Stomach (tissue), 9 donors: Measurements from ENCODE around the gene PANK4. TPM values are rescaled to one million over a fixed set of nuclear protein-coding genes. Genes with fewer than 3 reads are reported as not detected.

Experiments used
- DNase-seq, 2 donors: peaks; one replicate each; pipeline versions ENCODE4 v3.0.0 to v3.0.0-alpha.2; 2013 to 2019
- H3K27ac ChIP-seq, 5 donors: fragments of 200-600 bp in 4 of 5; sonication (generic) in 4 of 5; one replicate each; pipeline ENCODE4 v1.5.1; 2013 to 2019; ENCODE audit warnings: mild to moderate bottlenecking in 1 of 5, moderate library complexity in 1 of 5
- H3K27me3 ChIP-seq, 3 donors: fragments of 200-600 bp; sonication (generic); one replicate each; pipeline ENCODE4 v1.5.1; 2017 to 2019; ENCODE audit warnings: mixed run types in 1 of 3
- H3K36me3 ChIP-seq, 4 donors: fragments of 200-600 bp; sonication (generic); 1 replicate in 3 of 4; 2 replicates in 1 of 4; pipeline ENCODE4 v1.5.1; 2016 to 2019
- H3K4me1 ChIP-seq, 4 donors: fragments of 200-600 bp; sonication (generic); one replicate each; pipeline ENCODE4 v1.5.1; 2016 to 2019
- H3K4me3 ChIP-seq, 4 donors: fragments of 200-600 bp; sonication (generic) in 3 of 4; one replicate each; pipeline ENCODE4 v1.5.1; 2016 to 2019; ENCODE audit warnings: mild to moderate bottlenecking in 1 of 4
- H3K9me3 ChIP-seq, 4 donors: fragments of 200-600 bp; sonication (generic); one replicate each; pipeline ENCODE4 v1.5.1; 2016 to 2019
- EP300 ChIP-seq: sonication (generic); formaldehyde crosslinking; IDR thresholded peaks from one replicate; pipeline ENCODE4 v1.6.1; 2017; ENCODE audit warnings: antibody characterized with exemption
- POLR2A ChIP-seq, 4 donors: fragments of 450-650 bp; IDR thresholded peaks; one replicate each; pipeline ENCODE4 v1.6.1; 2016; ENCODE audit warnings: antibody characterized with exemption in 4 of 4, control low read depth in 2 of 4, mild to moderate bottlenecking in 1 of 4, moderate library complexity in 1 of 4
- POLR2AphosphoS5 ChIP-seq, 3 donors: sonication (generic); formaldehyde crosslinking; IDR thresholded peaks; one replicate each; pipeline ENCODE4 v1.6.1; 2016; ENCODE audit warnings: antibody characterized with exemption in 3 of 3
- WGBS, 5 donors: extraction: QIAGEN DNeasy Blood & Tissue Kit in 3 of 5; methylation state at CpG; one replicate each; pipeline versions ENCODE4 v1.1.5 to v1.1.7; 2013 to 2018; 5-methylcytosine and 5-hydroxymethylcytosine counted together
- intact Hi-C: fragments of 100-400 bp; cut with DNase I; formaldehyde crosslinking; loops from one replicate; pipeline ENCODE4 v1.15.1; 2023; ENCODE audit warnings: low total_unique reads
- polyA plus RNA-seq, 3 donors: library from polyadenylated mRNA; stranded (reverse); fragments of 200-250 nt; gene quantifications; one replicate each; pipeline ENCODE4 v1.2.3, GENCODE V29; 2013
- total RNA-seq, 5 donors: library from RNA; depleted of rRNA; stranded (reverse); fragments of >200 nt; gene quantifications; one replicate each; pipeline versions ENCODE4 v1.1.0 to v1.2.3, GENCODE V29; 2014 to 2016
- TF ChIP-seq, protein P1 (sequence below), 7 experiments: fragments of 450-650 bp in 4 of 7; fragments of 200-600 bp in 3 of 7; sonication (generic) in 3 of 7; IDR thresholded peaks; one replicate each; pipeline ENCODE4 v1.5.1; 2016 to 2019; ENCODE audit warnings: antibody characterized with exemption in 7 of 7, control low read depth in 2 of 7, mild to moderate bottlenecking in 1 of 7
- donor health status: healthy with polysubstance abuse.
- donor health status: Bipolar disorder and iron deficiency.
- donor health status: healthy.

PANK4 gene
- total and polyA plus RNA-seq, 8 donors: 6.4 to 86.0 (median 19.5) TPM

DNA sequence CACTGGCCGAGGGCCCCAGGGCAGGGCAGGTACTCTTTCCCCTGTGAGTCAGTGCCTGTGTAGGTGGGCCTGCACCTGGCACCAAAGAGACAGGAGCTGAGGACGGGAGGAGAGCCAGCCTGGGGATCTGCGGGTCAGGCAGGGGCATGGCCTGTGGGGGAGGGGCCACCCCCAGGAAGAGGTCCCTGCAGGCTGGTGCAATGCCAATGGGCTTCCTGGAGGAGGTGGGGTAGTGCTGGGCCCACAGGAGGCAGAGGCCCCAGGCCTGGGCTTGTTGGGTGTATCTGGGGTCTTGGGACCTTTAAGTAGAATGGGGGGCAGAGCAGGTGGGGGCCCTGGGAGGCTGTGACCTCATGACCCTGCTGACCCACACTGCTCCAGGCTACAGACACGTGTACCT lies 27.1 kb downstream of the PANK4 start:
- TF ChIP-seq POLR2AphosphoS5 (IDR thresholded peaks at IDR 0.05): no peak
- TF ChIP-seq, protein P1, sequence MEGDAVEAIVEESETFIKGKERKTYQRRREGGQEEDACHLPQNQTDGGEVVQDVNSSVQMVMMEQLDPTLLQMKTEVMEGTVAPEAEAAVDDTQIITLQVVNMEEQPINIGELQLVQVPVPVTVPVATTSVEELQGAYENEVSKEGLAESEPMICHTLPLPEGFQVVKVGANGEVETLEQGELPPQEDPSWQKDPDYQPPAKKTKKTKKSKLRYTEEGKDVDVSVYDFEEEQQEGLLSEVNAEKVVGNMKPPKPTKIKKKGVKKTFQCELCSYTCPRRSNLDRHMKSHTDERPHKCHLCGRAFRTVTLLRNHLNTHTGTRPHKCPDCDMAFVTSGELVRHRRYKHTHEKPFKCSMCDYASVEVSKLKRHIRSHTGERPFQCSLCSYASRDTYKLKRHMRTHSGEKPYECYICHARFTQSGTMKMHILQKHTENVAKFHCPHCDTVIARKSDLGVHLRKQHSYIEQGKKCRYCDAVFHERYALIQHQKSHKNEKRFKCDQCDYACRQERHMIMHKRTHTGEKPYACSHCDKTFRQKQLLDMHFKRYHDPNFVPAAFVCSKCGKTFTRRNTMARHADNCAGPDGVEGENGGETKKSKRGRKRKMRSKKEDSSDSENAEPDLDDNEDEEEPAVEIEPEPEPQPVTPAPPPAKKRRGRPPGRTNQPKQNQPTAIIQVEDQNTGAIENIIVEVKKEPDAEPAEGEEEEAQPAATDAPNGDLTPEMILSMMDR (IDR thresholded peaks at IDR 0.05): no peak
- no peak for TF ChIP-seq EP300
- no peak for TF ChIP-seq POLR2A (IDR thresholded peaks at IDR 0.05)
- peaks cover 3 to 66% (median 33%) of the 10 kb centered on the region in 3 donors for H3K27me3 ChIP-seq
- 54 to 67% (median 63%) methylated on average over 1 to 4 of the region's 4 CpGs for WGBS, 5 donors
- intact Hi-C loops: no loop called here
- DNase-seq: no peak
- H3K27ac ChIP-seq: no peak overlapping the region
- H3K4me3 ChIP-seq: no peak overlapping the region
- H3K36me3 ChIP-seq: no peaks in the 10 kb centered on the region
- H3K4me1 ChIP-seq: peaks cover 0 to 12% (median 2%) of the 10 kb centered on the region in 4 donors
- H3K9me3 ChIP-seq: no peaks in the 10 kb centered on the region

DNA sequence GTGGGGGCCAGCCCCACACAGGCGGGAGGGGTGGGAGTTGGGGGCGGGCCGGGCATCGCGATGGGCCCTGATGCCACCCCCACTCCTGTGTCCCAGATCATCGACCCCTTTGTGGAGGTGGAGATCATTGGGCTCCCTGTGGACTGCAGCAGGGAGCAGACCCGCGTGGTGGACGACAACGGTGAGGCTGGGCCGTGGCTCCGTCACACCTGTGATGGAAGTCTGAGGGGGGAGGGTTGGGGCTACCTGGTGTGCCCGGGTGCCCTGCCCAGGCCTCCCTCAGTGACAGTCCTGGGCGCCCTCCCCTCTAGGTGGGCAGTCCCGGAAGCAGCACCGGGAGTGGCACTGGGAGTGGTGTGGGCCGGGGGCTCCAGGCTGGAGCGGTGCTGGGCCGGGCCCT lies 27.7 kb downstream of the PANK4 start:
- no peak overlapping the region for H3K4me3 ChIP-seq
- H3K4me1 ChIP-seq: peaks cover 0 to 10% (median 0%) of the 10 kb centered on the region in 4 donors
- DNase-seq: no peak
- H3K36me3 ChIP-seq: no peaks in the 10 kb centered on the region
- intact Hi-C loops: no loop called here
- no peak overlapping the region for H3K27ac ChIP-seq
- TF ChIP-seq POLR2A (IDR thresholded peaks at IDR 0.05): no peak
- 73 to 81% (median 75%) methylated on average over 15 to 19 of the region's 19 CpGs; no CpG with 5 or more reads in 1 of the 5 donors for WGBS, 5 donors
- H3K27me3 ChIP-seq: peaks cover 0 to 65% (median 27%) of the 10 kb centered on the region in 3 donors
- no peaks in the 10 kb centered on the region for H3K9me3 ChIP-seq

DNA sequence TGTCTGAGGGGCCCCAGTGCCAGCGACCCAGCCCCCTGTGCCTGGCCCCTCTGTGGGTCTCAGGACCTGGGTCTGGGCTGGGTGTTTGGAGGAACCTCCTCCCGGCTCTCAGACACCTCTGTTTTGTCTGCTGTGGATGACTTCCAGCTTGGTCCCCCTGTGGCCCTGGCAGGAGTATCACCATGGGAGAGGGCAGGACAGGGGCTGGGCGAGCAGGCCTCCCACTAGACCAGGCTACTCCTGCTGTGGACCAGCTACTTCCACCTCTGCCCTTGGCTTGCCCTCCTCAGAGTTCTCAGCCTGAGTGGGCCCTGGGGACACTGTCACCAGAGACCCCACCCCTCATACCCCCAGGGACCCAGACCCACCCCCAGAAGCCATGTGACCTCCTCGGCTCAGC lies 28.5 kb downstream of the PANK4 start:
- DNase-seq: no peak
- Histone ChIP-seq H3K27me3 (peaks cover 0 to 64% (median 20%) of the 10 kb centered on the region in 3 donors), H3K27ac (no peak overlapping the region), H3K4me3 (no peak overlapping the region), H3K9me3 (no peaks in the 10 kb centered on the region), H3K4me1 (peaks cover 0 to 10% (median 0%) of the 10 kb centered on the region in 4 donors), H3K36me3 (no peaks in the 10 kb centered on the region)
- intact Hi-C loops: no loop called here
- no peak for TF ChIP-seq POLR2AphosphoS5 (IDR thresholded peaks at IDR 0.05)
- no peak for TF ChIP-seq EP300
- TF ChIP-seq, protein P1 (IDR thresholded peaks at IDR 0.05): no peak
- TF ChIP-seq POLR2A (IDR thresholded peaks at IDR 0.05): no peak
- WGBS, 5 donors: 51 to 78% (median 62%) methylated on average over 3 to 4 of the region's 4 CpGs

DNA sequence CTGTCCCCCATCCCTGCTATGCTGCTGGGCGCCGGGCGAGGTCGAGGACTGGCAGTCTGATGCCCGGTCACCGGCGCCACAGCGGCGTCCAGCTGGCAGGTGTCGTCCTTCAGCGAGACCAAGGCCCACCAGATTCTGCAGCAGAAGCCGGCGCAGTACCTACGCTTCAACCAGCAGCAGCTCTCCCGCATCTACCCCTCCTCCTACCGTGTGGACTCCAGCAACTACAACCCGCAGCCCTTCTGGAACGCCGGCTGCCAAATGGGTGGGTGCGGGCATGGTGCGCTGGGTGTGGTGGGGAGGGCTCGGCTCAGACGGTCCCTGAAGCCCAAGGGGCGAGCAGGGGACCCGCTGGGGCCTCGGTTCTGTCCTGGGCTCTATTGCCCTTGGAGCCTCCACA lies 29.6 kb downstream of the PANK4 start:
- Histone ChIP-seq H3K4me1 (peaks cover 0 to 10% (median 0%) of the 10 kb centered on the region in 4 donors), H3K27me3 (peaks cover 0 to 64% (median 10%) of the 10 kb centered on the region in 3 donors), H3K9me3 (no peaks in the 10 kb centered on the region), H3K27ac (no peak overlapping the region), H3K36me3 (no peaks in the 10 kb centered on the region), H3K4me3 (no peak overlapping the region)
- 87 to 92% (median 90%) methylated on average over 11 to 26 of the region's 26 CpGs for WGBS, 5 donors
- no peak for DNase-seq
- TF ChIP-seq EP300 (no peak), POLR2AphosphoS5 (IDR thresholded peaks at IDR 0.05) (no peak), POLR2A (IDR thresholded peaks at IDR 0.05) (no peak)
- TF ChIP-seq, protein P1 (IDR thresholded peaks at IDR 0.05): no peak
- intact Hi-C loops: no loop called here

DNA sequence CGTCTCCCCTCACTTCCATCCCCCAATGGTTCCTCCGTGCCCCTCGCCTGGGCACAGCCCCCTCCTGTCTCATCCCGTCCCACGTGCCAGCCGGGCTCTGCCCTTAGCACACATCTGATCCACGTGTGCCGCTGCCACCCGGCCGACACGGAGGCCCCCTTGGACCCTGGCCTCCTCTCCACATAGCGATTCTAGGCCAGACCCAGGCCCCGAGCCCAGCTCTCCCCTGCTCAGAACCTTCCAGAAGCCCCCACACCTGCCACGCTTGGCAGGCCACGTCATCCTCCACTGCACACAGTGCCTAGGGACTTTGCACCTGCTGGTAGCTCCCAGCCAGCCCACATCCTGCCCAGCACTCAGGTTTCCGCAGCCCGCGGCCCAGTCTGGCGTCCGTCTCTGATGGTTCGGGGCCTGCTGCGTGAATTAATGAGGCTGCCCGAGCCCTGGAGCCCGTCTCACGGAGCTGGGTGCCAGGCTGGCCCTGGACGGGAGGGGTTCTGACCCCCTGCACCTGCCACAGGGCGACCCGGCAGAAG lies 30.2 kb downstream of the PANK4 start:
- intact Hi-C loops: no loop called here

More for the DNA sequence above, 30.2 kb downstream of the PANK4 start:
- Histone ChIP-seq H3K27ac (no peak overlapping the region), H3K4me3 (no peak overlapping the region), H3K36me3 (no peaks in the 10 kb centered on the region), H3K9me3 (no peaks in the 10 kb centered on the region), H3K4me1 (peaks cover 0 to 10% (median 0%) of the 10 kb centered on the region in 4 donors), H3K27me3 (peaks cover 0 to 64% (median 4%) of the 10 kb centered on the region in 3 donors)
- WGBS, 5 donors: 75 to 88% (median 84%) methylated on average over 26 to 28 of the region's 28 CpGs
- TF ChIP-seq POLR2A (IDR thresholded peaks at IDR 0.05) (no peak), EP300 (no peak), POLR2AphosphoS5 (IDR thresholded peaks at IDR 0.05) (no peak)
- TF ChIP-seq, protein P1 (IDR thresholded peaks at IDR 0.05): no peak
- no peak for DNase-seq
